ENCODE results near the gene INS.

INS gene

DNA sequence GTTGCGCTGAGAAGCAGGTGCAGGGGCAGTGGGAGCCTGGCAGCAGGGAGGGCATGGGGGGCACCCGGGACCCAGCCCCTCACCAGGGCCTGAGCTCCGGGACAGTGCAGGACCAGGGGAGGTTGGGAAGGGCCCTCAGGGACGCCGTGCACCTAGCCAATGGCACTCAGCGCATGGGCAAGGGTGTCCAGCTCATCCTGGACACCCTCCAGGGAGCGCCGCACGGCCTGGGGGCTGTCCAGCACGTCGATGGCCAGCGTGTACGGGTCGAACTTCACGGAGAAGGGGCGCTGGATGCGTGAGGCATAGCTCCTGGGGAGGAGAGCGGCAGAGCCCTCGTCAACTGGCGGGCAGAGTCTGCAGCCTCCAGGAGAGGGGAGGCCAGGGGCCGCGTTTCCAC, 3.1 kb upstream of the INS start:
- DNase-seq, result no peak

DNA sequence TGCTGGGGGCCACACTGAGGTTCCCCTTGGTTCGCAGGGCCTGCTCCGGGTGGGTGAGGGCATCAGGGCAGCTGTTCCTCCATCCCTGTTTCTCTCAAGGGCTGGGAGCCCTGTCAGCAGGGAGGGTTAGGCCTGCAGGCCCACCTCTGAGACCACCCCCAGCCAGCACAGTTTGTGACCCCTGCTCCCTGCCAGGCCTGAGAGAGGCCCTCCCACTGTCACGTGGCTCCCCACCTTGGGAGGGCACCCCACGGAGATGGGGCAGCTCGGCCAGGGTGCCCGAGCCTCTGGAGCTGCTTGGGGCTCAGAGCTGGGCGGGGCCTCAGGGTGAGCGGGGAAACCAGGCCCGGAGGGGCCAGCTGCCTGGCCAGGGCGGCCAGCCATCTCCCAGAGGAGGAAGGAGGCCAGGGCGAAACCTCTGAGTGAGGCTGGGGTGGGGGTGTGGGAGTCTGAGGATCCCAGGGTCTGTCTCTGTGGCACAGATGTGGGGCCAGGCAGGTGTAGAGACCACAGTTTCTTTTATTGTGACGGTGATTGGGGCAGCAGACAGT, 2.5 kb upstream of the INS start:
- DNase-seq, result no peak

DNA sequence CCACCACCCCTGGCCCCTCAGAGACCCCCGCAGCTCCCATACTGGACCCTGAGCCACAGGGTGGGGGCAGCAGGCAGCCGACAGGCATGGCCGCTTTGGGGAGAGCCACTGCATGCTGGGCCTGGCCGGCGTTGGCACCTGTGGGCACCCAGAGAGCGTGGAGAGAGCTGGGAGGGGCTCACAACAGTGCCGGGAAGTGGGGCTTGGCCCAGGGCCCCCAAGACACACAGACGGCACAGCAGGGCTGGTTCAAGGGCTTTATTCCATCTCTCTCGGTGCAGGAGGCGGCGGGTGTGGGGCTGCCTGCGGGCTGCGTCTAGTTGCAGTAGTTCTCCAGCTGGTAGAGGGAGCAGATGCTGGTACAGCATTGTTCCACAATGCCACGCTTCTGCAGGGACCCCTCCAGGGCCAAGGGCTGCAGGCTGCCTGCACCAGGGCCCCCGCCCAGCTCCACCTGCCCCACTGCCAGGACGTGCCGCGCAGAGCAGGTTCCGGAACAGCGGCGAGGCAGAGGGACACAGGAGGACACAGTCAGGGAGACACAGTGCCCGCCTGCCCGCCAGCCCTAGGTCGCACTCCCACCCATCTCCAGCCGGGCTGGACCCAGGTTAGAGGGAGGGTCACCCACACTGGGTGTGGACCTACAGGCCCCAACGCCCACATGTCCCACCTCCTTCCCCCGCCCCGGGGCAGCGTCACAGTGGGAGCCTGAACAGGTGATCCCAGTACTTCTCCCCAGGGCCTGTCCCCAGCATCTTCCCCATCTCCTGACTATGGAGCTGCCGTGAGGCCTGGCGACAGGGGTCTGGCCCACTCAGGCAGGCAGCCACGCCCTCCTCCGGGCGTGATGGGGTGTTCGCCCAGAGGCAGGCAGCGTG, 1.2 kb downstream of the INS start:
- DNase-seq, result no peak

DNA sequence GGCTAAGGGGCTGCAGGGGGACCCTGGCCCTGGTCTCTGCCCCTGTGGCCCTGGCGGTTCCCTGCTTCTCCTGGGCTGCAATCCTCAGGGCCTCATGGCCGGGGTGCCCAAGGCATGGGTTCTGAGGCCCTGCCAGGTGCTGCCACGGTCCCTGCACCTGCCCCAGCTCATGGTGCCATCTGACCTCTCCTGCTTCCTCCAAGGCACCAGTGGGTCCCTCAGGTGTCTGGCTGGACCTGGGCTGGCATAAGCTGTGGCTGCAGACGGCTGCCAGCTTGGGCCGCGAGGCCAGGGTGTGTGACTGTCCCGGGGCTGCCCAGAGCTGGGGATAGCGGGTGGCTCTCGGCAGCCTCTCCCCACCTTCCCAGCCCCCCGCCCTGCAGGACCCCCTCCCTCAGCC, 2.0 kb downstream of the INS start:
- DNase-seq, result no peak

GRCh38 chr11:2158296-2158737, 2.7 kb downstream of the INS start:
- no peak for DNase-seq

DNA sequence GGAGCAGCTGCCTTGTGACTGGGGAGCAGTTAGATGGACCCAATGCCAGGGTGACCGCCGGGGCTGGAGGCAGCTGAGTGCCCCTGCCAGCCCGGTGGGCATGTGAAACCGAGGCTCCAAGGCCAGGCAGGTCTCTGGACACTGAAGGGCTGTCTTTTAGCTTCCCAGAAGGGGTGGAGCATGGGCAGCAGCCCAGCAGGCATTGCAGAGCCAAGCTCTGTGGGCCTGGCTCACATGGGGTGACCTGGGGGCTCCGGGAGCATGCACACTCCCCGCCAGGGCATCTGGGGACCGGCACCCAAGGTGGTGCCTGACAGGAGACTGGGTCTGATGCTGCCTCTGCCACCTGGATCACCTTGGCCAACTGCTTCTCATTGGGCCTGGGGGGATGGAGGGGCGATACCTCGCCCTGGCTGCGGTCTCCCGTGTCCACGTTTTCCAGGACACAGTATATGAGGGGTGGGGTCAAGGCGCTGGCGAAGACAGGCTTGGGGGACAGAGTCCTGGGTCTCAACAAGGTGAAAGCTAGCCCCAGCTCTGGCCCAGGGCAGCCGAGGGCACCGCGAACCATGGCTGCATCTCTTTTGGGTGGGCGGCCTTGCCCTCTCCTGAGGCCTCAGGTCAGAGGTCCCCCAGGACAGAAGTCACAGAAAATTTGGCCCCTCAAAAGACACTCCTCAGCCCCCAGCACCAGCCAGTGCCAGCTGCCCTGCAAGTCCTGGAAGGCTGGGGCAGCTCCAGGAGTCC, 3.5 kb downstream of the INS start:
- DNase-seq, result no peak

- peak; percentile 69 for DNase-seq
These were observed 4.4 kb downstream of the INS start for GRCh38 chr11:2156416-2157182.

DNA sequence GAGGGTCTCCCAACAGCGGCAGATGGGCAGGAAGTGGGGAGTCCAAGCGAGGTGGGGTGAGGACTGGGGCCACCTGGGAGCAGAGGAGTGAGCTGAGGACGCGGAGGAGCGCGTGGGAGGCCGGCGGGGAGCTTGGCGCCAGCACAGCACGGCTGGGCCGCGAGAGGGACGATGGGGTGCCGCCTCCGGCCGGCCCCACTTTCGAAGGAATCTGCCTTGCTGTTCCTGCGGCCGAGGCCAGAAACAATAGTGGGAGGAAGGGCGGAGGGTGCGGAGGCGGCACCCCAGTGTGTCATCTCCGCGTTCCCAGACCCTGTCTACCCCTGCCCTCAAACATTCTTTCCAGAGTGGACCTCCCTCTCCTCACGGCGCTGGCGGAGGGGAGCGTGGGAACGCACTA, 5.5 kb downstream of the INS start:
- no peak for DNase-seq

DNA sequence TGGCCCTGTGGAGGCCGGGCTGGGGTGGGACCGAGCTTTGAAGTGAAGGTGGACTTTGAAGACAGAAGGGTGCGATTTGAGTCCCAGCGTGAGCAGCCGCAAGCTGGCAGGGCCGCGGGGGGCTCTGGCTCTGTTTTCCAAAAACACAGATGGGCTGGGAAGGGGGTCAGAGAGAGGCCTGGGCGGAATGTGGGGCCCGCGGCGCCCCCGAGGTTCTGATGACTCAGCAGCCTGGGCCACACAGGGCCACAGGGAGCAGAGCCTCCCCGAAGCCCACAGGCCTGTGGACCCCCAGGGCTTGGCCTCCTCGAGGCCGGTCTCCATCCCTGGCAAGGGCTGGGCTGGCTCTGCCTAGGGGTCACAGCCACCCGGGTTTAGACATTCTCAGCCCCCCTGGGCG, 6.1 kb downstream of the INS start:
- DNase-seq, result no peak

GRCh38 chr11:2154195-2154585, 6.8 kb downstream of the INS start:
- no peak for DNase-seq

- DNase-seq, result no peak
These were observed 7.3 kb downstream of the INS start for GRCh38 chr11:2153581-2154194.

DNA sequence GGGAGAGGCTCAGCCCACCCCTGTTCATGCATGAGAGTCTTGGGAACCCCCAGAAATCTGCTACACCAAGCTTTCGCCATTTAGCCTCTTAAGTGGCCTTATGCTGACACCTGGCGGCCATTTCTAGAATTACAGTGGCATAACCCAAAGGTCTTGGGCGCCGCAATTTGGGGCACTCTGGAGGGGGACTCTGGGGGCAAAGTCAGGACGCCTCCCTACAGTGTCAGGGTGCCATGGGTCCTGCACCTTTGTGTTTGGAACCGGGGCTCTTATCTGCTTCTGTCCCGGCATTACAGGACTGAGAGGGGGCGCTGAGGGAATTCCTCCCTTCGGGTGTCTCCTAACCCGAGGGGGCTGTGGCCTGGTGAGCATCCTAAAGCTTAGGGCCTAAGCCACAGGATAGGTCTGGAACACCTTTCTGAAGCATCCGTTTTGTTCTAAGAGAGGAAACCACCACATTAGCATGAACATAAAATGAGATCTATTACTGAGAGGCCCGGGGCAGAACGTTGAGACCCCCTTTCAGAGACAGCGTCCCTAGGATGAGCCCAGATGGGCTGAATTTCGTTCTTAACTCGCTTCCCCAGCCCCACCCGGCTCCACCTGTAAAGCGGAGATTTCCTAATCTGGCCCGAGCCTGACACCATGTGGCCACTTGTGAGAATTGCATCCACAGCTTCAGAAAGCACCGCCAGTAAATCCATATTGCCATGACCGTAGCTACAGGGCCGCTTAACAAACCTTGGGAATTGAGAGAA, 9.3 kb downstream of the INS start:
- peak; percentile 83 for DNase-seq

DNA sequence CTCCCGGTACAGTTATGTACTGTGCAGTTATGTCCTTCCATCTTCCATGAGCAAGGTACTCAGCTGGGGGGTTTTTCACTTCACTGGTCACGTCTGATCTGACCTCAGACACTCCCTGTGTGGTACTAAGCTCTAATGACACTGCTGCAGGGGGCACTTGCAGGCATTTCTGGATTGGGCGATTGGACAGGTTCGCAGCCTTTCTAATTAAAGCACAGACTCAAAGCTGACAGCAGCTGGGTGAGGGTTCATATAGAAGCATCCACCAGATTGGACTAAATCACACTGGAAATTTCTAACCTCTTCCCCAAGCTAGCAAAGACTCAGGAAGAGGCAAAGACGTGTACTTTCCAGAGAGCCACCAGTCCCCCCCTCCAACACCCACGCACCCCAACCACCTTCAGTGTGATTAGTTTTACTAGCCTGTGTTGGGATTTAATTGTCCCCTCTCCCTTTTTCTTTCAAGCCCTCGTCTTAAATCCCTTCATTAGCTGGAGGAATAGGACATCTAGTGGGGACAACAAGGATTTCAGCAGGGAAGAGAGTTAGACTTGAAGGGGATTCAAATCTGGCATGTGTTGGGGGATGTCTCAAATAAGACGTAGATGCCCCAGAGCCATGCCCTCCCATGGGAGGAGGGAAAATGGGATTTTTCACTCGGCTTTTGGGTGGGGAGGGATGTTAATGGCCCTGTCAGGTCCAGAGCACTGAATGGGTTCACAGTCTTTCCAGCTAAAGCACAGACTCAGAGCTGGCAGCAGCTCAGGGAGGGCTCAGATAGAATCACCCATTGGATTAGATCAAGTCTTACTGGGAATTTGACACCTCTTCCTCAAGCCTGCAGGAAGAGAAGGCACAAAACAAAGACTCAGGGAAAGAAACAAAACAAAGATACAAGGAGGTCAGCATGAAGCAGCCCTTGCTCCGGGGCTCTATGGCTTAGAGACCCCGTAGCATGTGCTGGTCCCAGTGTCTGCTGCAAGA, 10.9 kb downstream of the INS start:
- DNase-seq, result peak; percentile 20

DNA sequence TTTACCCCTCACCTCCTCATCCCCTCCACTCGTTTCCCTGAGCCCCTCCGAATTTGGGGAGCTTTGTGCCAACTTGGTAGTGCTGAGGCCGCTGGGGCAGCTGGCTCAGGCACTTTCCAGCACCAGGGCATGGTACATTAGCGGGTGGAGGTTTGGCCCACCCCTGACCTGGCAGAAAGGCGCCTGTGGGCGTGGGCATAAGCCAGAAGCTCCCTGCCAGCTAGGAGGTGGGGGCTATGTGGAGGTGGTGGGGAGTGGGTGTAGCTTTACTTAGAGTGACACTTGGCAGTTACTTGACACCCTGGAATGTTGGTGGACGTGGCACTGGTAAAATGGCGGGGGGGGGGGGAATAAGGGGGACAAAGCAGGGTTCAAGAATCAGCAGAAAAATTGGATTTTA, 11.5 kb downstream of the INS start:
- DNase-seq, result no peak

DNA sequence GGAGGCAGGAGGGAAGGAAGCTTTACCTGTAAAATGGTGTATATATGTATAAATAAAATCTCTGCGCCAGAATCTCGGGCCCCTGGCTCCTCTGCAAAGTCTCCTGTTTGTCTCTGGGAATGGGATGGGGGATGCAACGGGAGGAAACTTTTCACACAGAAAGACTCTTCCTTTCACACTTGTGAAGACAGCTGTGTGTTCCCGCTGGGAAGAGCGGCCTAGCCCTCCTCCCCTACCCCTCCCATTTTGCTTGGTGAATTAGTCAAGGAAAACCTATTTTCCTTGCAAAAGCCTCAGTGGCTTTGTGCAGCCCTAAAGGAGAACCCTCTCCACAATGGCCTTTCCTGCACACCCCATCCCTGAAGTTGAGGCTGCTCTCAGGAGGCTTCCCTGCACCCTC, 12.4 kb downstream of the INS start:
- no peak for DNase-seq

- no peak for DNase-seq
These were observed 13.6 kb downstream of the INS start for GRCh38 chr11:2147391-2147790.

DNA sequence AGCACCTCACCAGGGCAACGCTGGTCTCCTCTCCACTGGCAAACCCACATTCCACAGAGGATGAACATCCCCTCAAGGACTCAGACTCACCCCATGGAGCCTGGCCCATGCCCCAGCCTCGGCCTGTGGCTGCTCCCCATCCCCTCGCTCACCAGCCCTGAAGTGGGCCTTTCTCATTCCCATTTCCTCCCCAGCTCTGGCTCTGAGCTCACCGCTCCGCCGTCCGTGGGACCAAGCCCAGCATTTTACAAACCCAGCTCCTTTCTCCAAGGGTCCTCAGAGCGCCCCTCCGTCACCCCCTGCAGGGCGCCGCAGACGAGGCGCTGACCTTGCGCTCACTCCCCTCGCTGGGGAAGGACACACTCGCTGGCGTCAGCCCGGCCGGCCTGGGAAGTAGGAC, 15.0 kb downstream of the INS start:
- DNase-seq, result no peak

DNA sequence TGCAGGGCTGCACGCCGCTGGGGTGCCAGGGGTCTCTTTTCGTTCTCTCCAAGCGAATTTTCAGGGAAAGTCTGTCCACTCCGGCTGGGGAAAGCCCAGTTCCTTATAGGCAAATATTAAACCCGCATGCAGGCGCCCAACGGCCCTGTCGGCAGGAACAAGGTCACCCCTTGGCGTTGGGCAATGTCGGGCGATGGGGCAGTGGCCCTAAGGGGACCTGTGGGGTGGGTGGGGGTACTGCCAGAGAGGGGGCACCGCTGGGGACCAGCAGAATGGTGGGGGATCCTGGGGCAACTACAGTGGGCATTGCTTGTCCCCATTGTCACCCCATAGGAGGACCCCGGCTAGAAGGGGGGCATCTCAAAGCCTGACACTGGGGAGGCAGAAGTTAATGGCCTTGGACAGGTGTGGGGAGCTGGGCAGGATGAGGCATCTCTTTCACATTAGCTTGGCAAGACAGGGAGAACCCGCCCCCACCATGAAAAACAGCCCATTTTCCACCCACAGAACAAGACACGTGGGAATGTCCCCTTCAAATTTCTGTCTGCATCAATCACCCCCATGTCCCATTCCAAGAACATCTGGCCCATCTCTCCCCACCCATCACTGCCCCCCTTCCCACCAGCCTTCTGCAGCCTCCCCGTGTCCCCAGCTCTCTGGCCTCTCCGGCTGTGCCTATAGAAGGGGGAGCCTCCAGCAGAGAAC, 16.3 kb downstream of the INS start:
- no peak for DNase-seq

GRCh38 chr11:2143799-2144543, 17.0 kb downstream of the INS start:
- no peak for DNase-seq

DNA sequence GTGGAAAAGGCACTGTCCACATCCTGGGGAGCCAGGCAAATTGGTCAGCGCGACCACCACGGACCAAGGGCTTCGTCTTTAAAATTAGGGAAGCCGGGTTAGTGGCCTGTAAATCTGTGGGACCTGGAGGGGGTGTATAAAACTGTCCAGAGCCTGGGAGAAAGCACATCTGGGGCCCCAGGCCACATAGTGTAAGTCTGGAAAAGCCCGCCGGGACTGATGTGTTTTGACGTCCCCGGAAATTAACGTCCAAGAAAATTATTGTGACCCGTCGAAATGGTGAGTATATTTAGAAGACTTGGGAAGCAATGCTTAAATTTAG, 17.6 kb downstream of the INS start:
- DNase-seq, result no peak

Measured in COR-L47 (cell line).